AG10803 (cell line): Measurements from ENCODE around the gene RAB14.

Experiments
- DNase-seq: peaks from one replicate; pipeline ENCODE4 v3.0.0; 2010; ENCODE audit warnings: low read depth
- H3K4me3 ChIP-seq: 2 replicates; pipeline ENCODE4 v1.5.1; 2011; ENCODE audit warnings: mild to moderate bottlenecking, low read length, control low read depth
- TF ChIP-seq, protein P1 (sequence below): conservative IDR thresholded peaks from 2 replicates; pipeline ENCODE4 v1.5.1; 2011; ENCODE audit warnings: mild to moderate bottlenecking, low read length, control low read depth, inconsistent platforms

Gene RAB14

DNA sequence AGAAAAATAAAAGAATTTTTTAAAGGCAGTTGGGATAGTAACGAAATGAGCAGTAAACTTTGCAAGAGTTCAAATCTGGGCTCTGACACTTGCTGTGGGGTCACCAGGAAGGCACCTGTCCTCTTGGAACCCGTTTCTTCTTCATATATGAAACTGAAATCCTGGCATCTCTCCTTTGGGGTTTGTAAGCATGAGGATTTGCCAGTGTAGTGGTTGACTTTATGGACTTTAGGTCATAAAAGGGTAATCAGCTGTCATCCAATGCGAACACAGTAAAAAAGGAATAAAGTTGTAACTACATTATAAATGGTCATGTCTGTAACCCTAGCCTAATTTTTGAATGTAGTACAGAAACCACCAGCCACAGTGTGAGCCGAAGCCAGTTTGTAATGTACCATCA is 1.3 kb downstream of the RAB14 start:
- TF ChIP-seq, protein P1, sequence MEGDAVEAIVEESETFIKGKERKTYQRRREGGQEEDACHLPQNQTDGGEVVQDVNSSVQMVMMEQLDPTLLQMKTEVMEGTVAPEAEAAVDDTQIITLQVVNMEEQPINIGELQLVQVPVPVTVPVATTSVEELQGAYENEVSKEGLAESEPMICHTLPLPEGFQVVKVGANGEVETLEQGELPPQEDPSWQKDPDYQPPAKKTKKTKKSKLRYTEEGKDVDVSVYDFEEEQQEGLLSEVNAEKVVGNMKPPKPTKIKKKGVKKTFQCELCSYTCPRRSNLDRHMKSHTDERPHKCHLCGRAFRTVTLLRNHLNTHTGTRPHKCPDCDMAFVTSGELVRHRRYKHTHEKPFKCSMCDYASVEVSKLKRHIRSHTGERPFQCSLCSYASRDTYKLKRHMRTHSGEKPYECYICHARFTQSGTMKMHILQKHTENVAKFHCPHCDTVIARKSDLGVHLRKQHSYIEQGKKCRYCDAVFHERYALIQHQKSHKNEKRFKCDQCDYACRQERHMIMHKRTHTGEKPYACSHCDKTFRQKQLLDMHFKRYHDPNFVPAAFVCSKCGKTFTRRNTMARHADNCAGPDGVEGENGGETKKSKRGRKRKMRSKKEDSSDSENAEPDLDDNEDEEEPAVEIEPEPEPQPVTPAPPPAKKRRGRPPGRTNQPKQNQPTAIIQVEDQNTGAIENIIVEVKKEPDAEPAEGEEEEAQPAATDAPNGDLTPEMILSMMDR = no peak
- H3K4me3 ChIP-seq = peak overlapping the region; percentile 76
- DNase-seq = no peak

DNA sequence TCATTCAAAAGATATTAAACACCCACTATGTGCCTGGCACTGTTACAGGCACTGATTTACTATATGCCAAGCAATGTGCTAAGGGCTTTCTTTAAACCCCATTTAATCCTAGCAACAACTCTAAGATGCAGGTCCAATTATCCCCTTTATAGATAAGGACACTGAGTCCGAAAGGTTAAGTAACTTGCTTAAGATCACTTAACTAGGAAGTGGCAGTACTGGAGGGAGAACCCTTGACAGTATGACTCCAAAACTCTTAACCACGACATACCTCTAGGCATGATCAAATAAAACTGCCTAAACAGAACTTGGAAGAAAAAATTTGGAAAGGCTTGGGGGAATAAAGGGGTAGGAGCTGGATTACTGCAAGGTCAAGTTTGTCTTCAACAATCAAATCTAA is 1.7 kb downstream of the RAB14 start:
- H3K4me3 ChIP-seq = peak overlapping the region; percentile 76
- no peak for DNase-seq
- TF ChIP-seq, protein P1 = no peak

GRCh38 chr9:121198512-121199042 is 3.1 kb downstream of the RAB14 start:
- no peak for DNase-seq
- TF ChIP-seq, protein P1 = no peak
- peak overlapping the region; percentile 3; the same call in 1 of the 2 replicates for H3K4me3 ChIP-seq

- H3K4me3 ChIP-seq = no peak overlapping the region
- no peak for DNase-seq
- TF ChIP-seq, protein P1 = peak; percentile 22; the same call in 1 of the 2 replicates
These were observed 4.5 kb downstream of the RAB14 start for GRCh38 chr9:121197132-121197531.

DNA sequence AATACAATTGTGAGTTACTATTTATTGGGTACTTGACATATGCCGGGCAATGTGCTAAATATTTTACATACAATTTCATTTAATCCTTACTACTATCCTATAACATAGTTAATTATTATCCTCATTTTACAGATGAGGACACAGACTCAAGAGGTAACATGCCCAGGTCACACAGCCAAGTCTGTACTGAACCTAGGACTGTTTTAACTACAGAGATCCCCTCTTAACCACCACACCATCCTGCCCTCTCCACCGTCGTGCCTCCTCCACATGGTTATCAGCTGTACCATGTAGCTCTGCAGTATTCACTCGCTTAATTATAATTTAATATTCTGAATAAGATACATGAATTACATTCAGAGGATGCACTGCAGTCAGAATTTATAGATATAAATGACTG is 5.3 kb downstream of the RAB14 start:
- DNase-seq = no peak
- H3K4me3 ChIP-seq = no peak overlapping the region
- TF ChIP-seq, protein P1 = no peak

- TF ChIP-seq, protein P1 = no peak
- DNase-seq = no peak
- H3K4me3 ChIP-seq = no peak overlapping the region
These were observed 6.9 kb downstream of the RAB14 start for GRCh38 chr9:121194730-121195129.

DNA sequence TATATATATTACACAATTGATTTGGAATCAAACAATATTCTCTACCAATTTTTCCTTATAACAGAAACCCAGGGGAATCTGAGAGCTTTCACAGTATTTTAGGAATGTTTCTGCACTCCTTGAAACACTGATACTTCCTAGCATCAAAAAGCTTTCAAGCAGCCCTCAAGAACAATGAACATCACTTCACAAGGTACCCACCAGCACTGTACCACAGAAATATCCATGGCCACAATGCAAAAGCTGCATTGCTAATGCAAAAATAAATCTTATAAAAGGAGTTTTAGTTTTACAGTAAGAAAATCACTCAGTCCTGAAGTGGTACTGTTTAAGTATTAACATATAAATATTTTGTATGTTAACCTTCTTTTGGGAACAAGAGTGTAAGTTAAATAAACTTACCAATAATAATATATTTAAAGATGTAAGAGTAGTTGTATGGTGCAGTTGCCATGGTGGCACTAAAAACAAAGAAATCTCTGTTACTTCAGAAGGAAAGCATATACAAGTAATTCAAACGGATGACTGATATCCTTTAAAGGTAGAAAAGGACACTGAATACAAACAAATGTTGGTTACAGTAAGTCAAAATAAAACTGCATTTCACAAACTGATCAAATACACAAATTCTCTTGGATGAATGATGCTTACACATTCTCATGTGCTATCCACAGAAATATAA is 8.6 kb downstream of the RAB14 start:
- DNase-seq = no peak
- no peak overlapping the region for H3K4me3 ChIP-seq
- TF ChIP-seq, protein P1 = no peak
